Measurements from ENCODE around the gene ATXN2.

Gene ATXN2

DNA sequence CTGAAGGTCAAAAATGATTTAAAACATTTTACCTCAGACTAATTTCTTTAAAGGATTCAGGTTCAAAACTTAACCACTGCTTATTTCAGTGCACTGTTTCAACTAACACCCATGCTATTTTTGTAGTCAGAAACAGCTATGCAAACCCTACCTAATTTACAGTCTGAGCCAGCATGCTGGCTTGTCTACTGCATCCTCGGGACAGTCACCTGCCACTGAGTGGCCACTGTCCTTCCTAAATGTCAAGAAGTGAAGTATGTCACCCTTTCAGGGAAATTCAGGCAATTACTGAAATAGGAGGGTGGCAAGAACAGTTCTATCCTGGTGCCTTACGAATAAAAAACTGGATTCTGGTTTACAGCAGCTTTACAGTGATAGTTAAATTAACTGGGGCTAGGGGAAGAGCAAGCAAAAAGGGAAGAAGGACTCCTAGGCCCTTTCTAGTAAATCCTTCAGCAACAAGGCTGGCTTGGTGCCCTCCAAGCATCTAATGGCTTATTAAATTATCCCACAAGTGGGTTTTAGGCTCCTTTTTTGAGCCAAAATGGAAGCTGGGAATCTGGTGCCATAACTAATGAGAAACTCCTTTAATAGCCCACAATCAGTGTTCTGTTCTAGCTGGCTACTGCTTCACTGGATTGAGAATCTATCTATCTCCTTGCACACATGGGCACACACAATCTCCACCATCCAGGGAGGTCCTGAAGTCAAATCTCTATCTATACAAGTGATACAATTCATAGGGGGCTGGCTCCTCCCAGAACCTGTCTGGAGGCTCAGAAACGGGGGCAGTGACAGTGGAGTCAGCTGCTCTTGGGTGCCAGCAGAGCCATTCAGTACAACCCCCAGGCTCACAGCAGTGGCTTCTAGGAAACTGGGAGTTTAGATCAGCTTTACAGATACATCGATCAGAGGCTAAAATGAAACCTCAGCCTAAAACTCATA lies 150.0 kb downstream of the ATXN2 start:
- DNase-seq, result no peak

DNA sequence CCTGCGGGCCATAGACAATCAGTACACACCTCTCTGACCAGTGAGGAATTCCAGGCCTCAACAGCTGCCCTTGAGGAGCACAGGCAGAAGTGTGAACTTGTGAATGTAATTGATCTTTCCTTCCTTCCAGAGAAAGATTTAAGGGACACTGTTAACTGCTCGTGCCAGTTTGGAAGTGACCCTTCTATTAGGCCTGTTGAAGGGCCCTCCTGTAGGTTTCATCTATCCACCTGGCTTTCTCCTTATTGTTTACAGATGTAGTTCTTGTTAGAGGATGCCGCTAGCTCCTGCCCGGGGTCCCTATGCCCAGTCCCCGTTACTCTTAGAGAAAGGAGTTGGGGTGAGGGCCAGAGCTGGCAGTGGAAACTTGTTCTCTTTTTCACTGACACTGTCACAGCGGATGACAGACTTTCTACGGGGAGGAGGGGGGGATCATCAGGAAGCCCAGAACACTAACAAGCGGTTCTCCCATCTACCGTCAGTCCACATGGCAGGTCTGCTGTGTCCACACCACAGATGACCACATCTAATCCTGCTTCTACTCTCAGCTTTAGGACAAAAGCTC lies 150.8 kb downstream of the ATXN2 start:
- DNase-seq, result no peak

DNA sequence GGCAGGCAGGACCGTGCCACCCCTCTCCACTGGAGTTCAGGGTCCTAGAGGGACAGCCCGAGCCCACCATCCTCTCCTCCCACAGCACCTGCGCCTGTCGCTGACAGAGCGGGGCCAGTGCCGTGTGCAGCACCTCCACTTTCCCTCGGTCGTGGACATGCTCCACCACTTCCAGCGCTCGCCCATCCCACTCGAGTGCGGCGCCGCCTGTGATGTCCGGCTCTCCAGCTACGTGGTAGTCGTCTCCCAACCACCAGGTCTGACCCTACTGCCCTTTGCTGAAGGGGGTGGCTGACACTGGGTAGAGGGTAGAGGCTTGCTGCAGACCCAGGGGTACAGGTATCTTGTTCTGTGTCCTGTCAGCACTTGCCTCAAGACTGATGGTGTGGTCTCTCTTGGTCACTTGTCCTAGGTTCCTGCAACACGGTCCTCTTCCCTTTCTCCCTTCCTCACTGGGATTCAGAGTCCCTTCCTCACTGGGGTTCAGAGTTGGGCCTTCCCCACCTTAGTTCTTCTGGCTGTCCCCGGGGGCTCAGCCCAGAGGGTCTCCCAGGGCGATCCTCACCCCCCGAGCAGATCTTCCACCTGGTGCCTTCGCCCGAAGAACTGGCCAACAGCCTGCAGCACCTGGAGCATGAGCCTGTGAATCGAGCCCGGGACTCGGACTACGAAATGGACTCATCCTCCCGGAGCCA lies 151.4 kb downstream of the ATXN2 start:
- DNase-seq, result no peak

DNA sequence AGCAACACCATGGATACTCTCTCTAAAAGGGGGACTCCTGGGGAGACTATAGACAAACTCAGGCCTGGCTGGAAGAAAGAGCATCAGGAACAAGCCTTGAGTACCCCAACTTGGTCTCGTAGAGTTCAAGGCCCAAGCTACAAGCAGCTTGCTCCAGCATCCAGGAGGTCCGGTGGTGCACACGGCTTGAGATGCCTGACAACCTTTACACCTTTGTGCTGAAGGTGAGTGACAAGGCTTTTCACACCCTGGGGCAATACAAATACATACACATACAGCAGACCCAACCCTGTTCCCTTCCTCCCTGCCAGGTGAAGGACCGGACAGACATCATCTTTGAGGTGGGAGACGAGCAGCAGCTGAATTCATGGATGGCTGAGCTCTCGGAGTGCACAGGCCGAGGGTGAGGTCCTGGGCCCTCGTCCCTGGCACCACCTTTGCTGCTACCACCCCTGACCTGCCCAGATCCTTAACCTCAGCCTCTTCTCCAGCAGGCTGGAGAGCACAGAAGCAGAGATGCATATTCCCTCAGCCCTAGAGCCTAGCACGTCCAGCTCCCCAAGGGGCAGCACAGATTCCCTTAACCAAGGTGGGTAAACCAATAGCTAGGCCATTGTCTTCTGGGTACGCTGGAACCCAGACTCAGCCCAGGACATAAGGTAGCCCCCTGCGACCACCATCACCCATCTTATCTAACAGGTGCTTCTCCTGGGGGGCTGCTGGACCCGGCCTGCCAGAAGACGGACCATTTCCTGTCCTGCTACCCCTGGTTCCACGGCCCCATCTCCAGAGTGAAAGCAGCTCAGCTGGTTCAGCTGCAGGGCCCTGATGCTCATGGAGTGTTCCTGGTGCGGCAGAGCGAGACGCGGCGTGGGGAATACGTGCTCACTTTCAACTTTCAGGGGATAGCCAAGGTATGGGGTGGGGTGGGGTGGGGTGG lies 152.2 kb downstream of the ATXN2 start:
- DNase-seq, result no peak

DNA sequence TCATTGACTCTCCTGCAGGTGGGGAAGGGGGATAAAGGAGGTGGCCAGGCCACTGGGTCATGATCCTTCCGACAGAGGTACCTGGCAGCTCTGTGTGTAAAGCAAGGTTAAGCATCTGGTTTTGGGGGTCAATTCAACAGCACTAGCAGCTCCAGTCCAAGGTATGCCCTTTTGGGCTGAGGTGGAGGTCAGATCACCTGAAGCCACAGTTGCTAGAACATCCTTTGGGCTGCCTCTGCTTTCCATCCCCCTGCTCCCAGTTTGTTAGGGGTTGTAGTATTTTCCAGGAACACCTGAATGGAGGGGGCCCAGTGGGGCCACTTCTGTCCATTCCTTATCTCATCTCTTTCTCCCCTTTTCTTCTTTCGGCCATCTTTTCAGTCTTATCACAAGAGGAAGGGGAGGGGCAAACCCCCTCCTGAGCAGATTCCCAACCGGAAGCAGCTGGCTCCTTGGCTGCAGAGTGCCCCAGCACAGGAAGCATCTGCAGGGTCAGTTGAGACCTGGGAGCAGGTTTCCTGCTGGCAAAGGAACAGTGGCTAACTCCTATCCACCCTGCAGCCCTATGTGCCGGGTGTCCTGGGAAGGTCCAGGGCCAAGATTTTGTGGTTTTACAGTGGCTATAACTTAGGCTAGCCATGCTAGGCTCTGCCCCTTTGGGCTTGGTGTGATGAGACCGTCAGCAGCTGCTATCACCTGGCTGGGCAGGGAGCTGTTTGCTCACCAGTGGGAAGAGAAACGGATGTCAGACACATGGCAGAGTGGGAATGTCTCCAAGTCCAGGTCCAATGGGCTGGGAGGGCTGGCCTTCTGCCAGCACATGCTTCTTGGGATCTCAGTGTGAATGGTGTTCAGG lies 153.2 kb downstream of the ATXN2 start:
- no peak for DNase-seq

DNA sequence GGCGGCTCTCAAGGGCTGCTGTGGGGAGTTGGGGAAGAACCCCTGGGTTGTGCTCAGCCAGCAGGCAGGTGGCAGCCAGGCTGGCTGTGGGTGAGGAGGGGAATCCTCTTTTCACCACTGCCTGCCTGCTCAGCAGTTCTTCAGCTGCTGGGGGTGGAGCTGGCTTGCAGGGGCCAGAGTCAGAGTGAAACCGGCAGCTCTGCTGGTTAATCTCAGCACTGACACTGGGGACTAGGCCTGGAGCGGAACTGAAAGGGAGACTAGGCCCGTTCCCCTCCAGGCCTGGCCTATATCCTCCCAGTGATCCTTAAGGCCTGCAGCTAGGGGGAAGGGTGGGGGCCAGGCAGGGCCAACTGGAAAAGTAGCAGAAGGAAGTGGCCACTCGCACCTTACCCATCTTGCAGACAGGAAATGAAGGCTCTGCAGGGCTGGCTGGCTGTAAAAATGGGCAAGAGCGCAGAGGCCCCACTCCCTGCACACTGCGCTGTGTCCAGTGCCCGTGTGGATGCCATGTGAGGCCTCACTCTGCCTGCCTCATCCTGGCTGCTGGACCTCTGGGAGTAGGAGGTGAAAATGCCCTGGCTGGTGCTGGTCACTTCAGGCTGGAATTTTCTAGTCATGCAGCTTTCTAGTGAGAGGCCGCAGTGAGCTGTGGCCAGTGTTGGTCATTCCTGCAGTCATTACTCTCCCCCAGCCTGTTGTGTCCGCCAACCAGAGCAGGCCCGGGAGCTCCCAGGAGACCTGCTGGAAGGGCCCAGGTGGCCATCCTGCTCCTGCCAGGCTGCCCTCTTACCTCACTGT lies 154.0 kb downstream of the ATXN2 start:
- DNase-seq, result peak; percentile 43

DNA sequence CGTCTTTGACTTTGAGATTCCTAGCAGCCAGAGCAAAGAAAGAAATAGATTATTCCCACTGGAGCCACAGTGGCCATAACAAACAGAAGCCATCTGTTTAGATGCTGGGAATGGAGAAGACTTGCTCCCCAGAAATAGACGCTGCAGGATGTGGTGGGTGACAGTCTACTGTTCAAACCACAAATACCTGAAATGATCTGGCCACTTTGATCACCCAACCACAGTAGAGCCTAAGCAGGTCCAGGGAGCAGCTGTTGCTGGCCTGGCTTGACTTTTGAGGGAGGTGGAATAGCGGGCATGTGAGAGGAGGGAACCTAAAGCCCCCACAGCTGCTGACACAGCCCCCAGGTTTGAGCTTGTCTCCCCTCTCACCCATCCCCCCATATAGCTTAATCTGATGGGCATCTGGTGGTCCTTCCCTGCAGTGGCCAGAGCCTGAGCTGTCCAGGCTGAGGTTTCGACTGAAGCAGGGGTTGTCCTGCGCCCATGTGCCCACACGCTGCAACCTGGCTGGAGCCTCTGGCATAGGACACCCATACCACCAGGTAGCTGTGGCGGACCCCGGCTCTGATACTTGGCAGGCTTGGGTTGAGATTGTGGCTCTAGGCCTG lies 154.7 kb downstream of the ATXN2 start:
- DNase-seq, result no peak

DNA sequence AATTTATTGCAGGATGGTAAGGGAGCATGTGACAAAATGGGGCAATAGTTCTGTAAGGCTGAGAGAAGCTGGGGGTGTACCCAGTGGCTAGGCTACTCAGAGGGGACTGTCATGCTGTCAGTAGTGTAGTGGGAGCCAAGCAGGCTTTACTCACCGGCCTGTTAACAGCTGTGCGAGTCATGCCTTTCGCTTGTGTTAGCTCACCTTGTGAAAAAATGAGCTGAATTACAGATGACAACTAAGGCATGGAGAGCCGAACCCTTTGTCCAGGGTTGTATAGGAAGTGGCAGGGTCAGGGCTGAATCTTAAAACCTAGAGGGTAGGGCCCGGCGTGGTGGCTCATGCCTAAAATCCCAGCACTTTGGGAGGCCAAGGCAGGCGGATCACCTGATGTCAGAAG lies 155.5 kb downstream of the ATXN2 start:
- no peak for DNase-seq

DNA sequence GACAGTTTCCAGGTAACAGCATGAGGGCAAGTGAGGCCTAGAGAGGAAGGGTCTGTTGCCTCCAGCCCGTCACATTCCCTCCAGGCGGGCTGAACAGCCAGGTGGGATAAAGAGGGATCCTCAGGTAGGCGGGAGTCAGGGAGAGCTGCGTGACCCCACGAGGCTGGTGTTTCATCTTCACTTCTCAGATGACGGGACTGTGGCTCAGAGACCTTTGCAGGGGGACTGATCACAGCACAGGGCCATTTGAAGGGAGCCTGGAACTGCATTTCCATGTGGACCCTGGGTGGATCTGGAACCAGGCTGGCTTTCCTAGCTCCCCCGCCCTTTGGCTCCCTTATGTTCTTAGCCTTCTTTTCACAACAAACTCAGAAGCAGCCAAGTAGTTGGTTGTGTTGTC lies 156.0 kb downstream of the ATXN2 start:
- no peak for DNase-seq

DNA sequence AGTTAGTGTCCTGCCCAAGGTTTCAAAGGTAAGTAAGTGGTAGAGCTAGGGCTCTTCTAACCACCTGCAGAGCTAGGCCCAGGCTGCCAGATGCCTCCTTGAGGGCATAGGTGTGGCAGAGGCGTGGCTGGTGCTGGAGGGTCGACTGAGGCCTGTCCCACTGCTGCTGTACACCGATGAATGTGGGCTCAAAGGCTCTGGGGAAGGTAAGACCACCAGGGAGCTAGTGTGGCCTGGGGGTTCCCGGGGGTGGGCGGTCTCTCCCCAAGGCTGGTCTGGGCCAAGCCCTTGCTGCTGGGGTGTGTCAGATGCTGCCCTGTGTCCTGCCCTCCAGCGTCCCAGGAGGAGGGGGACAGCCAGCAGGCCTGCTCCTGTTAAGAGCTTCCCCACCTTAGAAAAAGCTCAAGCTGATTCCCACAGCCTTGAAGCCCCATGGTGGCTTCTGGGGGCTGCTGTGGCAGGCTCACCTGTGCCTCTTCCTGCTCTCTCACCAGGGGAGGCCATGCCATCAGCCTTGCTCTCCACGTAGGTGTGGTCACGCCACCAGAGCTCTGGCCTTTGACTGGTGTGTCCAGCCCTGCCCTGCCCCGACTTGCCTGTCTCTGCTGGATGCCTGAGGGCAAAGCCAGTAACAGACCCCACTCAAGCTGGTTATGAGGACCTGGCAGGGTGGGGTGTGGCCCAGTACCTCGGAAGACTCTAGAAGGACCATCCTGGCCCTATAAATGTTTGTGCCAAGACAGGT lies 156.6 kb downstream of the ATXN2 start:
- no peak for DNase-seq

DNA sequence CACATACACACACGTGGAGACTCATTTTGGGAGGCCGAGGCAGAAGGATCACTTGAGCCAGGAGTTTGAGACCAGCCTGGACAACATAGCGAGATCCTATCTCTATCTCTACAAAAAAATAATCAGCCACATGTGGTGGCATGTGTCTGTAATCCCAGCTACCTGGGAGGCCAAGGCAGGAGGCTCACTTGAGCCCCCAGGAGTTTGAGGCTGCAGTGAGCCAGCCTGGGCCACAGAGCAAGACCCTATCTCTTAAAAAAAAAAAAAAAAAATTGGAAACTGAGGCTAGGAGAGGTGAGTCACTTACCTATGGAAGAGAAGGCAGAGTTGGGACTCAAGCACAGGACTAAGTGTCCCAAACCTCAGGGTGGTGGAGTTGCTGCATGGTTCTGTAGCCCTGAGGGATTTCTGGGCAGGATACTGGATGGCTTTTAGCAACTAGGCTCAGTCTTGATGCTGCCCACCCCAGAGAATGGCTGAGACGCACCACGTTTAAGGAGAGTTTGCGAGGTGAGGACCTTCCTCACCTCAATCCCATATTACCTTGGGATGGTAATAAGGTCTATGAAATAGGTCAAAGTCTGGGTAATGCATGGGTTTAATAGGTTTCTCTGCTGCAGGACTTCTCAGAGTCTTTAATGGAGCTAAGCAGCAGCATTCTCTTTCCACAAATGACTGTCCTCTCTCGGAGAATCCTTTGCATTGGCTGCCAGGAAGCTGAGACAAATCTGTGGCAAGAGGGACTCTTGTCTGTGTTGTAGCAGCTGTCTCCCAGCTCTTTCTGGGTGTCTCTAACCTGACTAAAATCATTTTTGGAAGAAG lies 157.8 kb downstream of the ATXN2 start:
- no peak for DNase-seq

DNA sequence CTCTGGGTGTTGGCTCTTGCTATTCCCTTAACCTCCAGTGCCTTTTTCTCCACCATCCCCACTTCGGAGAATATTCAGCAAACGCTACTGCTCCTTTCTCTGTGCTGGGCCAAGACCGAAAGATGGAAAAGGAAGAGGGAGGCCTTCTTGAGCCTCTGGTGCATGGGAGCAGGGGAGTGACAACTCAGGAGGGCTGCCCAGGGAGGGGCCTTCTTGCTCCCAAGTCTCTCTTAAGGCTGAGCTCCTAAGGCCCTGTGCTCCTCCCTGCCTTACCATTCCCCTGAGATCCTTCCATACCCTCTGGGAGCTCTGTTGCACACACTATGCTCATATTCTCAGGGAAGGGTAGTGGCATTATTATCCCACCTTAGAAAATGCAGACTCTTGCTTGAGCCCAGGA lies 158.5 kb downstream of the ATXN2 start:
- no peak for DNase-seq

DNA sequence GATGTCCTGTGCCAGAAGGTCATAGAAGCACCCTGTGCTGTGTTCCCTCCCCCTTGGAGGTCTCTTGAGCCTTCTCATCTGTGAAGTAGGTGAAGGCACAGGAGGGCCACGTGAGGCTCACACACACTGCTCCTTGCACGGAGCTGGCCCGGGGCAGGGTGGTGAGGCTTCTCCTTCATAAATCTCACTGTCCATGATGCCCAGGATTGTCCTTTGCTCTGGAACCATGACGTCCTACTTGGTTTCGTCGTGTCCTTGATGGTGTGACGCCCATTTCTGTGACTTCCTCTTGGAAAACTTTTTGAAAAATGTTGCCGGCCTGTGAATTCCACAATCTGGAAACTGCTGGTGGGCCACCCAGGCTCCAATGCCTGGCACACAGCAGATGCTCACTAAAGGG lies 159.0 kb downstream of the ATXN2 start:
- DNase-seq, result no peak

DNA sequence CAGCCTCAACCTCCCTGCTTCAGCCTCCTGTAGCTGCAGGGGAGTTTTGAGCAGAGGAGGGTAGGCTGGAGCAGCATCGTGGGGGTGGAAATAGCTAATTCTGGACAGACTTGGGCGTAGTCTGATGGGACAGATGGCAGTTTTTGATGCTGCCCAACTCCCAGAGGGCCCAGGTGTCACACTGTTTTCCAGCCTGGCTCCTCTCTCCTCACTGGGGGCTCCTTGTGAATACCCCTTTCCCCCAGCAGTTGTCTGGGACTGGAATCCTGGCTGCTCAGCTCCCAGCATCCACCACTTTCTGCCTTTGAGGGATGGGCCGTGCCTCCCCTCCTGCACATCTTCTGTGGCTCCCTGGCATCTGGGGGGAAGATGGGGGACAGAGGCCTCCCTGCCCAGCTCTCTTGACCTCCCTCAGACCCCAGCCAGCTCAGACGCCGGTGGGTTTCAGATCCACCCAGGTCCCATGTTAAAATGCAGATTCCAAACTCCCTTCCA lies 159.4 kb downstream of the ATXN2 start:
- no peak for DNase-seq

DNA sequence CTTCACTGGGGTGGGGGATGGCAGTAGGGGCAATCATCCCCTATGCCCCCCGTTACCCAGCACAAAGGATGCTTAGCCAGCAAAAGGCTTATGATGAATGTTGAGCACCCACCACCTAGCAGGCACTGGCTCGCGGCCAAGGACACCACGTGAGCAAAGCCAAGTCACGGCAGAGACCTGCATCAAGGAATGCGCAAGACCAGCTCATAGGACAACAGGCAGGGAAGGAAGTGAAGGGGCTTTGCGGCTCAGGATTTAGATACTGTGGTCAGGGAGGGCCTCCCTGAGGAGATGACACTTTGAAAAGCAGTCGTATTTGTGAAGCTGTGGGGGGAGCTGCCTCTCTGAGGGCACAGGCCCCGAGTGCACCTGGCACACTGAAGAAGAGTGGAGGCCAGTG lies 160.6 kb downstream of the ATXN2 start:
- peak; percentile 70 for DNase-seq

DNA sequence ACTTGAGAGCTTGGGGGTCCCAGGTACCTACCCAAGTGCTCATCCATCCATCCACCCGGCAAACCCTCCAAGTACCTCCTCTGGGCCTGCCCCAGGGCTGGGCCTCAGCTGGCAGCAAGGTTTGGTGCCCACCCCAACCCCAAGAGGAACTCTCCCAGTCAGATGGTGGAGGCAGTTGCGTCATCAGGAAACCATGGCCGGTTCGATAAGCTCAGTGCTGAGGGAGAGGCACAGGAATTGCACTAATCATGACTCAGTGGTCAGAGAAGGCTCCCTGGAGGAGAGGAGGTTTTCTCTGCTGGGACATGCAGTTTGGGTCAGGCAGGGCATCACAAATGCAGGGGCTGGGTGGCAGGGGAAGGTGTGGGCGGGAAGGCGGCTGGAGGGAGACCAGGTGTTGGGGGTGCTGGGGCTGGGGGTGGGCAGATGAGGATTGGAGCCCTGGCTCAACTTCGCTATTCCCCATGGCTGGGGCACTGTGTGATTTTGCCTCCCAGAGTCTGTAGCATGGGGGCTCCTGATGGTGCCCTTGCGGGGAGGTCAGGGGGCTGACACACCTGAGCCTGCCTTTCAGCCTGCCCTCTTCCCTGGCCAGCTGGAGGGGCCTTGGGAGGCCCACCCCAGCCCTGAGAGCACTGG lies 161.2 kb downstream of the ATXN2 start:
- no peak for DNase-seq

DNA sequence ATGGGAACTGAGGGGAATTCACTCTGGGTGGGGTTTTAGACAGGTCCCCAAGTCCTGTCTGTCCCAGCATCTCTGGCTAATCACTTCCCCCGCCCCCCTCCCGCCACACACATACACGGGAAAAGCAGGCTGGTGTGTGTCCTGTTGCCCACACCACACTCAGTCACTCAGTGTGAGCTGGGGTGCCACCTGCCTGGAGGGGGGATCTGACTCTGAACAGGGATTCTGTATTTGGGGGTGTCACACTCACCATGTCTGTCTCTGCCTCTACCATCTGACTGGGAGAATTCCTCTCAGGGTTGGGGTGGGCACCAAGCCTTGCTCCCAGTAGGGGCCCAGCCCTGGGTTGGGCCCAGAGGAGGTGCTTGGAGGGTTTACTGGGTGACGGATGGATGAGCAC lies 162.3 kb downstream of the ATXN2 start:
- DNase-seq, result no peak

DNA sequence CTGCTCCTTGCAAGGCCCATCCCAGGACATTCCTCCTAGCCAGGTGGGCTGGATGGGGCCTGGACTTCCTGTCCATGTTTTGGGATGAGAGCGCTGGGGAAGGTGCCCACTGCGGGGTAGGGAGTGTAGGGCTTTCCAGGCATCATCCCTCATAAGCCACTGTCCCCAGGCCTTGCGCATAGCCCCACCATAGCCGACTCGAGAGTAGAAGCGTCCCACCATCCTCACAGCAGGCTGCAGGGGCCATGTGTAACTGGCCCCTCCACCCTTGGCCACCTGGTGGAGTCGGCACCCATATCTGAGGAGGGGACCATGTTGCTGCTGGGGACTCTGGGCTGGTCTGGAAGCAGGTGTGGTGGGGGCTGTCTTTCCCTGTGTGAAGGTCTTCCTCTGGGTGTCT lies 162.8 kb downstream of the ATXN2 start:
- DNase-seq, result no peak
